DMS 273 (cell line): ENCODE data around the gene DUSP5.
"Not testable (repeated sequence)": the region's sequence is repeated elsewhere in the genome, so short reads cannot be mapped to it uniquely, and the experiment has no call there.

Experiments used
- DNase-seq: peaks from one replicate; lab custom pipeline; 2025; ENCODE audit not compliant: unreplicated experiment; lab: John Stamatoyannopoulos, UW

DUSP5 gene

GRCh38 chr10:110514848-110515247 lies 17.1 kb downstream of the DUSP5 start:
- DNase-seq = no peak

DNA sequence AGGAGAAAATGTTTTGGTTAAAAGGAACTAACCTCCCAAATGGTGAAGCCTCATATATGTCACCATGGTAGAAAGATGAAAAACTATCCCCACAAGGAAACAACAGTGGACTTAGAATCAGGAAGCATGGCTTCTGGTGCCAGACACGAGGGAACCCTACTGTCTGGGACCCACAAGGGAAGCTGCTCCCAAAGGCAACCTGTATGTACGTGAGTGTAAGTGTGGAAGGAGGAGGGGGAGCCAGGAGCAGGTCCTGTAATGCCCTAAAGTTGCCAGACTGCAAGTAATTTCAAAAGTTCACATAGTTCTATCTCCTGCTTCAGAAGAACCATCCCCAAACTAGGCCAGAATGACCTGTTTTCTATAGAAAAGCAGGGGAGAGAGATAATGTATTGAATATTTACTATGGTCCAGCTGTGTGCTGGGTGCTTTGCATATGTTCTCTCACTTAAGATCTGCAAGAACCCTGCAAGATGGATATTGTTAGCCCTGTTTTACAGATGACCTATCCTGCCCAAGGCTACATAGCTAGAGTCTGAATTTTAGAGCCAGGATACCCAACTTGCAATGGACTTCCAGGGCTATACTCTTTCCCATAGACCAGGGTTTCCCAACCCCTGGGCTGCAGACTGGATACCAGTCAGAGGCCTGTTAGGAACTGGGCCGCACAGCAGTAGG lies 19.2 kb downstream of the DUSP5 start:
- DNase-seq = no peak

GRCh38 chr10:110522365-110522988 lies 24.8 kb downstream of the DUSP5 start:
- DNase-seq = no peak

GRCh38 chr10:110523736-110524135 lies 26.0 kb downstream of the DUSP5 start:
- DNase-seq = no peak

DNA sequence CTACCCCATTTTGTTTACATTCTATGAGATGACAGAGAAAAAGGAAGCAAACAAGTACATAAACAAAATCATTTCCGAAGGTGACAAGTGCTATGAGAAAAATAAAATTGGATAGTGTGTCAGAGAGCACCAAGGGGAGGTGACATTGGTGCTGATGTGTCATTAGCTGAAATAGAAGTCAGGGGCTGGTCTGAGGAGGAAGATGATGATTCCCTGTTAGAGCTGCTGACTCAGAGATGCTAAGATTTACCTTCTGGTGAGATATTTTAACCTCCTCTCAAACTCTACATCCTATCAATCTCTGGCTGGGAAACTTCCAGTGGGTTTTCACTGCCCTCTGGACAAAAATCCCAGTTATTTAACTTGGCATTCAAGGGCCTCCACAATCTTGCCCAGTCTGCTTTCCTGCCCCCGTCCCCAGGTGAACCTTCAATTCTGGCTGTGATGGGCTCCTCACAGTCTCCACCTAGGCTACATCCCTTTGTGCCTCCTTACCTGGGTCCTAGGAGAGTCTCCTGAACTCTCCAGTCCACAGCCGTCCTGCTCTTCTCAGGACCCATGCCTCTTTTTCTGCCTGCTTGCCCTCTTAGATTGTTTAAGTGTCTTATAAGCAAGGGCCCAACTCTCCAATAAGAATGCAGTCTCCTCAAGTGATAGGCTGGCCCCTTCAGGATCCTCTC lies 26.6 kb downstream of the DUSP5 start:
- DNase-seq = no peak

GRCh38 chr10:110524859-110525232 lies 27.1 kb downstream of the DUSP5 start:
- no peak for DNase-seq

- DNase-seq = no peak
Measured at GRCh38 chr10:110525349-110526260, 27.9 kb downstream of the DUSP5 start.

DNA sequence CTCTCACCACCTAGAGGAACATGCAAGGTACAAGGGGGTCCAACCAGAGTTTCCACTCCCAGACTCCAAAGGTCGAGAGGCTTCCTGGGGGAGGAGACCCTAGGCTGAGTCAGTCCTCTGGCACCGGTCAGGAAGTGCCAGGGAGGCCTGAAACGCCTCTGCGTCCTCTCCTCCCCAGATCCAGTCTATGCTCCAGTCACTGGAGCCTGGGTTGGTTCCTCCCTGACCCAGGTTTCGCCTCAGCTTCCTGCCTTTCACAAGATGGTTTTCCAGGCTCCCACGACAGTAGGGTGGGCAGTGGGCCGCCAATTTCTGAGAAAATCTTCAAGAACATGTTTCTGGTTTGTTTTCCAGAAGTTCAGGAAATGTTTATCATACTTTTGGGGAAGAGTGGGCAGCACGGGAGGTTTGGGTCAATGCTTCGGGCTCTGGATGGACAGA lies 30.0 kb downstream of the DUSP5 start:
- no peak for DNase-seq

- DNase-seq = no peak
Measured at GRCh38 chr10:110528224-110528996, 30.7 kb downstream of the DUSP5 start.

- not testable (repeated sequence) for DNase-seq
Measured at GRCh38 chr10:110528997-110529524, 31.4 kb downstream of the DUSP5 start.

DNA sequence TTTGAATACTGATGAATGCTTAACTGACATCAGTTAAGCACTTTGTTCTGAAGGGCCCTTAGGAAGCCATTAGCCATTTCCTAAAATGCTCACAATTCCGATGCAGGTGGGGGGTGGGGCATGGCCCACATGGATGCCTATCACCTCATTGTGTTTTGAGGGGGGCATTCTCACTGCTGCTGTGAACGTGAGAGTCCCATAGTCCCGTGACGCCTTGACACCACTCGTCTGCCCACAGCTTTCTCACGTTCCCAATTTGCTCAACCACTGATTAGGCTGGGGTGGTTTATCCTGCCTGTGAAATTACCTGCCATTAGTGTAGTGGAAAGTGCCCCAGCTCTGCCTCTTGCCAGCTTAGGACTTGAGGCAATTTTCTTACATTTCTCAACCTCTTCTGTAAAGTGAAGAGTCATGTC lies 31.9 kb downstream of the DUSP5 start:
- DNase-seq = no peak

DNA sequence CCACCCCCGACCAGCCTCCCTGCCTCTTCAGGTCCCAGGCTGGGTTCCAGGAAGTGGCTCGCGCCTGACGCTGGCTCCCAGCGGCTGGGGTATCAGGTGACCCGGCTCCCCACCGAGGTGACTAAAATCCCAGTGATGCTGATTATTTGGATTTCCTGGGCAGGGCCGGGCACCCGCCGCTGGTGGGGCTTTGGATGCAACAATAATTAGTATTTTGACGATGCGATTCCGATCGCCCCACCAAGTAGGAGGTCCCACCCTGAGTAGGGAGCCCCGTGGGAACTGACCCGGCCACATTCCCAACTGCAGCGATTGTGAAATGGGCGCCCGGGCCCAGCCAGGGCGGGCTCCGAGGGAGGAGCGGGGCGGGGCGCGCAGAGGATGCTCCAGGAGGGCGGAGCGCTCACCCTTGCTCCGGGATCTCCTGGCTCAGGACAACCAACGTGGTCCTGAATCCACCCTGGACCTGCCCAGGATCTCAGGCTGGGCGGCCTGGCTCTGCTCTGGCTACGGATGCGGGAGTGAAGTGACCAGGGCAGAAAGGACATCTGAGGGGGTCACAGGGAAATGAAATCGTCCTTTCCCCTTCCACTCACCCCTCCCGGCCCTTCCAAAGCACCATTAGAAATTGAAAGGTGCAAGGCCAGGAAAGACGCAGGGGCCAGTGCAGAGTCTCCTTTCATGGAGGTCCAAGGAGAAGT lies 32.6 kb downstream of the DUSP5 start:
- DNase-seq = peak; percentile 65

- DNase-seq = no peak
Measured at GRCh38 chr10:110531687-110532086, 34.0 kb downstream of the DUSP5 start.

DNA sequence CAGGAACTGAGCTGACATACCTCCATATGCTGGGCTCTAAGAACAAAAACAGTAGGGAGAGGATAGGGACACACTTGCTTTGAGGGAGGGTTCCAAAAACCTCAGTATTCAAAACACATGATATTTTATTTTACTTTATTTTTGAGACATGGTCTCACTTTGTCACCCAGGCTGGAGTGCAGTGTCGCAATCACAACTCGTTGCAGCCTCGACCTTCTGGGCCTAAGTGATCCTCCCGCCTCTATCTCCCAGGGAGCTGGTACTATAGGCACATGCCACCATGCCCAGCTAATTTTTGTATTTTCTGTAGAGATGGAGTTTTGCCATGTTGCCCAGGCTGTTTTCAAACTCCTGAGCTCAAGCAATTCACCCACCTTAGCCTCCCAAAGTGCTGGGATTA lies 34.9 kb downstream of the DUSP5 start:
- DNase-seq = not testable (repeated sequence)

DNA sequence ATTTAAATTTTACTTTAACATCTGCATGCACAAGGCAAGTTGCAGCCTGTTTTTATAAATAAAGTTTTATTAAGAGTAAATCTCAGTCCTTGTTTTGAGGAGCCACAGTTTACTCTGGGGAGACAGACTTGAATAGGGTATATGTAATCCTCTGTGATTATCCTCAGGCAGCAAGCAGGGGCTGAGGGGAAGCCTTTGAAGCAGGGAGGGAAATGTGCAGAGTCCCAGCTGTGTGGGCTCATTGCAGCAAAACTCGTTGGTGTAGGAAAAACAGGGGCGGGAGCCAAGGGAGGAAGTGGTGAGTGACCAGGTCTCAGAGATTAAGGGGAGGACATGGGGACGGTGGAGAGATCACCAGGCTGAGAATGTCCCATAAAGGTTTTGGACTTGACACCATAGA lies 35.4 kb downstream of the DUSP5 start:
- no peak for DNase-seq

DNA sequence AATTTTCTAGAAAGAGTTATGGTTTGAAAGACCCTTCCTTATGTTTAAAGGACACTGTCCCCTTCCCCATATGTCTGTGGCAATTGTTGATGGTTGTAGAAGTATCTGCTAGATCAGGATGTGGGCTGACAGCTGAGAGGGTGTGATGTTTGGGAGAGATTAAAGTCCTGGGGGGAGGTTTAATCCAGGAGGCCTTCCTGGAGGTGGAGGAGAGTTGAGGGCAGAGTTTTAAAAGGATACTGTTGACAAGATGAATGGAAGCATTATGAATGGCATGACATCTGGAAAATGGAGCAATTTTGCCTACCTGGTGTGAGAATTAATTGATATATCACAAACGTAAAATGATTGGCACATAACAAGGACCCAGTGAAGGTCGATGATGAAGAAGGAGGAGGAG lies 36.9 kb downstream of the DUSP5 start:
- no peak for DNase-seq

- DNase-seq = peak; percentile 12
Measured at GRCh38 chr10:110535958-110536891, 38.5 kb downstream of the DUSP5 start.

DNA sequence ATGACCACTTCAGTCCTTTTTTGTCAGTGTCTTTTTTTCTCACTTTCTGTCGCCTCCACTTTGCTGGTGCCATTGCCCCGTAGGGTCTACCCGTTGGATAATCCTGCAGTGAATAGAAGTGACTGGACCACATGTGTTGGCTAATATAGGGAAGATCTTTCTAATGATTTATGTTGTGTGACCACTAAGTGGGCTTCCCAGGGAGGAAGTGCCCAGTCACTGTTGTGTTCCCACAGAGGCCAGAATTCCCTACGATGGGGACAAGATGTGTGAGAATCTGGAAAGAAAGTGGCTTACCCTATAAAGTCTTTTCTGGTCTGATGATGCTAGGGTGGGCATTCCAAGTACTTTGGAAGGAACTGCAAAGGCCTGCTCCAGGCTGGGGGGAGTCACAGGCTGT lies 41.4 kb downstream of the DUSP5 start:
- DNase-seq = no peak

- no peak for DNase-seq
Measured at GRCh38 chr10:110540031-110540430, 42.3 kb downstream of the DUSP5 start.
